ENCODE data around the gene SLC25A25. TPM values are rescaled to one million over a fixed set of nuclear protein-coding genes. Genes with fewer than 3 reads are reported as not detected.

Gene SLC25A25
- total and polyA plus RNA-seq, 5 donors = 5.8 to 16.1 (median 6.7) TPM

- Histone ChIP-seq H3K9me3 (ENCODE audit: control insufficient read depth, low read length) (no peaks in the 10 kb centered on the region), H3K27me3 (ENCODE audit: control insufficient read depth, insufficient read depth) (no peaks in the 10 kb centered on the region), H3K4me3 (ENCODE audit: low read length) (no peak overlapping the region), H3K27ac (ENCODE audit: low read length) (no peak overlapping the region), H3K4me1 (ENCODE audit: control insufficient read depth, insufficient read depth, low read length) (no peaks in the 10 kb centered on the region)
- DNase-seq = peak in 1 of 3 donors; percentile 44
- ATAC-seq = no peak
- intact Hi-C loops (cut with DNase I) = loop anchor here (5.0 to 10.0 kb wide), 3 partner anchors 79 to 174 kb away; no protein-coding TSS in a partner anchor
- 88% methylated on average over 16 of the region's 16 CpGs for WGBS
These were observed 48.4 kb downstream of the SLC25A25 start for GRCh38 chr9:128116104-128117083.

GRCh38 chr9:128117613-128118471 lies 49.8 kb downstream of the SLC25A25 start:
- Histone ChIP-seq H3K27me3 (ENCODE audit: control insufficient read depth, insufficient read depth) (no peaks in the 10 kb centered on the region), H3K9me3 (ENCODE audit: control insufficient read depth, low read length) (no peaks in the 10 kb centered on the region), H3K4me1 (ENCODE audit: control insufficient read depth, insufficient read depth, low read length) (no peaks in the 10 kb centered on the region), H3K4me3 (ENCODE audit: low read length) (no peak overlapping the region), H3K27ac (ENCODE audit: low read length) (no peak overlapping the region)
- DNase-seq = peak; percentile 95 to 98 (median 98)
- WGBS = 8% methylated on average over 27 of the region's 27 CpGs
- peak; percentile 58 to 60 for ATAC-seq
- intact Hi-C loops (cut with DNase I) = loop anchor here (5.0 to 10.0 kb wide), 3 partner anchors 81 to 176 kb away; no protein-coding TSS in a partner anchor

DNA sequence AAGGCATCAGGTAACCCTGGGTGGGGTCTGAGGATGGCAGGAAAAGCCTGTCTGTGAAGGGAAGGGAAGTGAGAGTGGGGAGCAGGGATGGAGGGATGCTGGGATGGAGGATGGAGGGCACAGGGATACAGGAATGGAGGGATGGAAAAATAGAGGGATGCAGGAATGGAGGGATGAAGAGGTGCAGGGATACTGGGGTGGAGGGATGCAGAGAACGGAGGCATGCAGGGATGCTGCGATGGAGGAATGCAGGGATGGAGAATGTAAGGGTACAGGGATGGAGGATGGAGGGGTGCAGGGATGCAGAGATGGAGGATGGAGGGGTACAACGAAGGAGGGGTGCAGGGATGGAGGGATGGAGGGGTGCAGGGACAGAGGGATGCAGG lies 50.4 kb downstream of the SLC25A25 start:
- H3K4me1 ChIP-seq (ENCODE audit: control insufficient read depth, insufficient read depth, low read length) = no peaks in the 10 kb centered on the region
- H3K9me3 ChIP-seq (ENCODE audit: control insufficient read depth, low read length) = no peaks in the 10 kb centered on the region
- H3K27ac ChIP-seq (ENCODE audit: low read length) = no peak overlapping the region
- intact Hi-C loops (cut with DNase I) = loop anchor here (5.0 to 10.0 kb wide), 3 partner anchors 81 to 176 kb away; no protein-coding TSS in a partner anchor
- WGBS = 43% methylated on average over 3 of the region's 3 CpGs
- peak in 2 of 3 donors; percentile 2 to 10 for DNase-seq
- no peak overlapping the region for H3K4me3 ChIP-seq (ENCODE audit: low read length)
- no peaks in the 10 kb centered on the region for H3K27me3 ChIP-seq (ENCODE audit: control insufficient read depth, insufficient read depth)
- peak in 1 of 2 donors; percentile 2 for ATAC-seq

DNA sequence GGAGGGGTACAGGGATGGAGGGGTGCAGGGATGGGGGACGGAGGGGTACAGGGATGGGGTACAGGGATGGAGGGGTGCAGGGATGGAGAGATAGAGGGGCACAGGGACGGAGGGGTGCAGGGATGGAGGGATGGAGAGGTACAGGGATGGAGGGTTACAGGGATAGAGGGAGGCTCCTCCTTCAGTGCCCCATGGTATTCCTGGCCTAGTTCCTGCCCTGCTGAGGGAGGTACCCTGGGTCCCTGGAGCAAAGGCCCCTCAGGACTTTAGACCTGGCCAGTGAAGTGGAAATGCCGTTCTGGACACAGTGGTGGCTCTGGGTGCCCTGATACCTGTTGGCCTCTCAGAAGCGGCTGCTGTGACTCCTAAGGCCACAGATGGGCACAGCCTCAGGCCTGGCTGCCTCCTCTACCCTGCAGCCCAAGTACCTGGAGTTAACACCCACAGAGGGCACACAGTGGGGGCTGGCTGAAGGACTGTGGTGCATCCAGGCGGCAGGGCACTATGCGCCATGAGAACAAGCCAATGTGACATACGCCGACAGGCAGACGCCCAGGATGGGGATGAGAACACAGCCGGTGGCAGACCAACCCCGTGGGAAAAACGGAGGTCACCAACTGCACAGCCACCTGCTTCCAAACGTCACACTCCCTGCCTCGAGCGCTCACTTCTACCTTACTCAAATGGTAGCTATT lies 51.1 kb downstream of the SLC25A25 start:
- Histone ChIP-seq H3K27me3 (ENCODE audit: control insufficient read depth, insufficient read depth) (no peaks in the 10 kb centered on the region), H3K4me3 (ENCODE audit: low read length) (no peak overlapping the region), H3K4me1 (ENCODE audit: control insufficient read depth, insufficient read depth, low read length) (no peaks in the 10 kb centered on the region), H3K9me3 (ENCODE audit: control insufficient read depth, low read length) (no peaks in the 10 kb centered on the region), H3K27ac (ENCODE audit: low read length) (no peak overlapping the region)
- 74% methylated on average over 15 of the region's 15 CpGs for WGBS
- intact Hi-C loops (cut with DNase I) = loop anchor here (5.0 to 10.0 kb wide), 3 partner anchors 82 to 177 kb away; no protein-coding TSS in a partner anchor
- DNase-seq (peak in 2 of 3 donors; percentile 13 to 52), ATAC-seq (peak in 1 of 2 donors; percentile 1)

GRCh38 chr9:128120061-128120740 lies 52.2 kb downstream of the SLC25A25 start:
- Histone ChIP-seq H3K9me3 (ENCODE audit: control insufficient read depth, low read length) (no peaks in the 10 kb centered on the region), H3K4me3 (ENCODE audit: low read length) (no peak overlapping the region), H3K27me3 (ENCODE audit: control insufficient read depth, insufficient read depth) (no peaks in the 10 kb centered on the region), H3K4me1 (ENCODE audit: control insufficient read depth, insufficient read depth, low read length) (no peaks in the 10 kb centered on the region), H3K27ac (ENCODE audit: low read length) (no peak overlapping the region)
- no peak for ATAC-seq
- intact Hi-C loops (cut with DNase I) = no loop called here
- WGBS = 85% methylated on average over 20 of the region's 20 CpGs
- DNase-seq = peak in 2 of 3 donors; percentile 14 to 57

GRCh38 chr9:128120741-128121465 lies 52.9 kb downstream of the SLC25A25 start:
- peak; percentile 12 to 55 (median 35) for DNase-seq
- Histone ChIP-seq H3K4me1 (ENCODE audit: control insufficient read depth, insufficient read depth, low read length) (peaks cover under 1% of the 10 kb centered on the region), H3K9me3 (ENCODE audit: control insufficient read depth, low read length) (no peaks in the 10 kb centered on the region), H3K27ac (ENCODE audit: low read length) (no peak overlapping the region), H3K4me3 (ENCODE audit: low read length) (no peak overlapping the region), H3K27me3 (ENCODE audit: control insufficient read depth, insufficient read depth) (no peaks in the 10 kb centered on the region)
- intact Hi-C loops (cut with DNase I) = no loop called here
- ATAC-seq = no peak
- WGBS = 82% methylated on average over 29 of the region's 29 CpGs

DNA sequence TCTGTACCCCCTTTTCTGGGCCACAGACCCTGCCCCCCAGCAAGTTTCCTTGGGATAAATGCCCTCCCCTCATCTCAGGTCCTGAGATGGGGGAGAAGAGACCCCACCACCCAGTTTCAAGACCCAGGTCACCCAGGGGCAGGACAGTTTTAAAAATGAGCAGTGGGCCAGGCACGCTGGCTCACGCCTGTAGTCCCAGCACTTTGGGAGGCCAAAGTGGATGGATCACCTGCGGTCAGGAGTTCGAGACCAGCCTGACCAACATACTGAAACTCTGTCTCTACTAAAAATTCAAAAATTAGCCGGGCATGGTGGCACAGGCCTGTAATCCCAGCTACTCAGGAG lies 53.4 kb downstream of the SLC25A25 start:
- 95% methylated on average over 5 of the region's 5 CpGs for WGBS
- Histone ChIP-seq H3K9me3 (ENCODE audit: control insufficient read depth, low read length) (no peaks in the 10 kb centered on the region), H3K27me3 (ENCODE audit: control insufficient read depth, insufficient read depth) (no peaks in the 10 kb centered on the region), H3K4me1 (ENCODE audit: control insufficient read depth, insufficient read depth, low read length) (peaks cover 3% of the 10 kb centered on the region), H3K27ac (ENCODE audit: low read length) (no peak overlapping the region), H3K4me3 (ENCODE audit: low read length) (no peak overlapping the region)
- no peak for ATAC-seq
- DNase-seq = peak in 2 of 3 donors; percentile 5 to 23
- intact Hi-C loops (cut with DNase I) = no loop called here

GRCh38 chr9:128121924-128122808 lies 54.1 kb downstream of the SLC25A25 start:
- ATAC-seq = no peak
- Histone ChIP-seq H3K4me3 (ENCODE audit: low read length) (no peak overlapping the region), H3K9me3 (ENCODE audit: control insufficient read depth, low read length) (no peaks in the 10 kb centered on the region), H3K27ac (ENCODE audit: low read length) (no peak overlapping the region), H3K4me1 (ENCODE audit: control insufficient read depth, insufficient read depth, low read length) (peaks cover 3% of the 10 kb centered on the region), H3K27me3 (ENCODE audit: control insufficient read depth, insufficient read depth) (no peaks in the 10 kb centered on the region)
- peak; percentile 12 to 47 (median 37) for DNase-seq
- intact Hi-C loops (cut with DNase I) = no loop called here
- WGBS = 86% methylated on average over 27 of the region's 27 CpGs

- Histone ChIP-seq H3K27me3 (ENCODE audit: control insufficient read depth, insufficient read depth) (no peaks in the 10 kb centered on the region), H3K4me1 (ENCODE audit: control insufficient read depth, insufficient read depth, low read length) (peaks cover 3% of the 10 kb centered on the region), H3K4me3 (ENCODE audit: low read length) (no peak overlapping the region), H3K27ac (ENCODE audit: low read length) (no peak overlapping the region), H3K9me3 (ENCODE audit: control insufficient read depth, low read length) (no peaks in the 10 kb centered on the region)
- intact Hi-C loops (cut with DNase I) = no loop called here
- DNase-seq (peak; percentile 14 to 59 (median 43)), ATAC-seq (no peak)
- 95% methylated on average over 24 of the region's 24 CpGs for WGBS
These were observed 54.8 kb downstream of the SLC25A25 start for GRCh38 chr9:128122809-128123175.
